ENCODE data around the gene TNFRSF14. TPM values are rescaled to one million over a fixed set of nuclear protein-coding genes. Genes with fewer than 3 reads are reported as not detected.

Gene TNFRSF14
- total and polyA plus RNA-seq, 9 of the 15 experiments (the other 6 are each of a cell fraction or from before 2014, with no cell fraction given): 0.11 to 2.3 (median 0.68) TPM; not detected in 2

- Histone ChIP-seq H3K4me3 (no peak overlapping the region), H3K79me2 (ENCODE audit: control insufficient read depth, insufficient read depth, low read length) (no peaks in the 10 kb centered on the region), H3K27ac (ENCODE audit: extremely low read depth, low read depth, low read length) (no peak overlapping the region), H3K4me1 (replicated peaks in 1 of 2; ENCODE audit: control insufficient read depth in 2 of 2, insufficient read depth in 2 of 2, low read length in 2 of 2) (peaks cover 0 to 46% of the 10 kb centered on the region in 2 experiments; a peak in 2 of 5 replicates), H3K36me3 (ENCODE audit: control insufficient read depth, insufficient read depth, low read length) (no peaks in the 10 kb centered on the region), H3K27me3 (ENCODE audit: control insufficient read depth in 2 of 2, insufficient read depth in 2 of 2, low read length in 2 of 2) (peaks cover 4 to 37% of the 10 kb centered on the region in 2 experiments; a peak in 4 of 5 replicates), H3K9me3 (replicated peaks; ENCODE audit: control insufficient read depth, insufficient read depth, low read depth, low read length) (no peaks in the 10 kb centered on the region; the same call in 1 of the 2 replicates), H3K4me2 (ENCODE audit: insufficient read depth, low read length) (no peak overlapping the region), H3K9me1 (ENCODE audit: control insufficient read depth, insufficient read depth, low read length) (no peaks in the 10 kb centered on the region), H2AFZ (ENCODE audit: low read depth, low read length) (no peak overlapping the region), H4K20me1 (replicated peaks; ENCODE audit: control insufficient read depth, insufficient read depth, low read length) (no peaks in the 10 kb centered on the region; the same call in 1 of the 2 replicates), H3K9ac (ENCODE audit: insufficient read depth in 1 of 2, low read depth in 2 of 2, low read length in 2 of 2) (no peak overlapping the region)
- intact Hi-C loops (cut with micrococcal nuclease) (no loop called here), in situ Hi-C loops (cut with MboI) (no loop called here)
- FAIRE-seq (no peak), DNase-seq (ENCODE audit: extremely low read depth in 1 of 4, low spot score in 3 of 4) (no peak), ATAC-seq (no peak; the same call in 2 of the 3 replicates)
- no TSS peak for BruUV-seq (replicated peaks)
- TF ChIP-seq MCM5 (IDR thresholded peaks at IDR 0.05; ENCODE audit: low read depth): no peak
- peak; percentile 82 for TF ChIP-seq ZNF121 (CRISPR knock-in tag; conservative IDR thresholded peaks at IDR 0.05)
- TF ChIP-seq BCOR (IDR thresholded peaks at IDR 0.05): 0 out of 2 replicates have a peak, but pooled peaks have one; percentile 29
- POLR2A ChIA-PET: interaction anchor here (0.6 to 1.9 kb wide), 3 partner anchors 16 to 233 kb away, joined by 3 to 9 read pairs (median 3); partner anchors contain the start of gene PRXL2B
- 10% methylated on average over 21 of the region's 21 CpGs for WGBS (ENCODE audit: insufficient coverage, low coverage, missing lambda C conversion rate)
- CTCF ChIA-PET (ENCODE audit: low intra/inter-chr PET ratio): no interaction called here
These were observed 54.1 kb downstream of the TNFRSF14 start for GRCh38 chr1:2610036-2610959.

GRCh38 chr1:2611031-2611501, 54.9 kb downstream of the TNFRSF14 start:
- H4K20me1 ChIP-seq (replicated peaks; ENCODE audit: control insufficient read depth, insufficient read depth, low read length): no peaks in the 10 kb centered on the region; the same call in 1 of the 2 replicates
- no peaks in the 10 kb centered on the region for H3K36me3 ChIP-seq (ENCODE audit: control insufficient read depth, insufficient read depth, low read length)
- peak; percentile 75 to 97 (median 96) for DNase-seq (ENCODE audit: extremely low read depth in 1 of 4, low spot score in 3 of 4)
- H3K79me2 ChIP-seq (ENCODE audit: control insufficient read depth, insufficient read depth, low read length): no peaks in the 10 kb centered on the region
- peak overlapping the region; percentile 11 for H3K4me3 ChIP-seq
- no TSS peak for BruUV-seq (replicated peaks)
- ChIA-PET POLR2A (interaction anchor here (1.9 kb wide), 1 partner anchor 25 kb away, joined by 9 read pairs; the partner anchor contains the start of gene PRXL2B), CTCF (ENCODE audit: low intra/inter-chr PET ratio) (no interaction called here)
- peak overlapping the region in 1 of 2 experiments; percentile 78; a peak in 1 of 4 replicates for H3K9ac ChIP-seq (ENCODE audit: insufficient read depth in 1 of 2, low read depth in 2 of 2, low read length in 2 of 2)
- peak overlapping the region; percentile 42 for H3K4me2 ChIP-seq (ENCODE audit: insufficient read depth, low read length)
- peak overlapping the region; percentile 67; the same call in 1 of the 2 replicates for H2AFZ ChIP-seq (ENCODE audit: low read depth, low read length)
- H3K27ac ChIP-seq (ENCODE audit: extremely low read depth, low read depth, low read length): no peak overlapping the region
- in situ Hi-C loops (cut with MboI) (no loop called here), intact Hi-C loops (cut with micrococcal nuclease) (no loop called here)
- WGBS (ENCODE audit: insufficient coverage, low coverage, missing lambda C conversion rate): 2% methylated on average over 22 of the region's 24 CpGs
- H3K9me3 ChIP-seq (replicated peaks; ENCODE audit: control insufficient read depth, insufficient read depth, low read depth, low read length): no peaks in the 10 kb centered on the region; the same call in 1 of the 2 replicates
- peaks cover 0 to 46% of the 10 kb centered on the region in 2 experiments; a peak in 2 of 5 replicates for H3K4me1 ChIP-seq (replicated peaks in 1 of 2; ENCODE audit: control insufficient read depth in 2 of 2, insufficient read depth in 2 of 2, low read length in 2 of 2)
- FAIRE-seq: peak; percentile 73
- H3K27me3 ChIP-seq (ENCODE audit: control insufficient read depth in 2 of 2, insufficient read depth in 2 of 2, low read length in 2 of 2): peaks cover 3 to 32% of the 10 kb centered on the region in 2 experiments; a peak in 4 of 5 replicates
- no peaks in the 10 kb centered on the region for H3K9me1 ChIP-seq (ENCODE audit: control insufficient read depth, insufficient read depth, low read length)
- ATAC-seq: peak; percentile 97
- TF ChIP-seq ZNF778 (CRISPR knock-in tag; IDR thresholded peaks at IDR 0.05): no peak
- no peak for TF ChIP-seq MED1 (CRISPR knock-in tag; IDR thresholded peaks at IDR 0.05; ENCODE audit: borderline replicate concordance)
- TF ChIP-seq ATF1 (CRISPR knock-in tag; IDR thresholded peaks at IDR 0.05): no peak
- TF ChIP-seq ATF1 (tag; IDR thresholded peaks at IDR 0.05): peak; percentile 43
- peak; percentile 70 for TF ChIP-seq NEUROD1 (IDR thresholded peaks at IDR 0.05; ENCODE audit: borderline replicate concordance, low read depth, low read length, partially characterized antibody)
- TF ChIP-seq SP1 (CRISPR knock-in tag; IDR thresholded peaks at IDR 0.05): peak; percentile 64; the same call in 1 of the 2 replicates
- TF ChIP-seq TOE1 (IDR thresholded peaks at IDR 0.05; ENCODE audit: borderline replicate concordance): peak; percentile 44; the same call in 1 of the 2 replicates
- TF ChIP-seq TOE1 (CRISPR knock-in tag; IDR thresholded peaks at IDR 0.05; ENCODE audit: borderline replicate concordance, low read depth): no peak
- TF ChIP-seq RB1 (IDR thresholded peaks at IDR 0.05; ENCODE audit: low read depth): peak; percentile 23; the same call in 1 of the 2 replicates
- TF ChIP-seq, protein P1, sequence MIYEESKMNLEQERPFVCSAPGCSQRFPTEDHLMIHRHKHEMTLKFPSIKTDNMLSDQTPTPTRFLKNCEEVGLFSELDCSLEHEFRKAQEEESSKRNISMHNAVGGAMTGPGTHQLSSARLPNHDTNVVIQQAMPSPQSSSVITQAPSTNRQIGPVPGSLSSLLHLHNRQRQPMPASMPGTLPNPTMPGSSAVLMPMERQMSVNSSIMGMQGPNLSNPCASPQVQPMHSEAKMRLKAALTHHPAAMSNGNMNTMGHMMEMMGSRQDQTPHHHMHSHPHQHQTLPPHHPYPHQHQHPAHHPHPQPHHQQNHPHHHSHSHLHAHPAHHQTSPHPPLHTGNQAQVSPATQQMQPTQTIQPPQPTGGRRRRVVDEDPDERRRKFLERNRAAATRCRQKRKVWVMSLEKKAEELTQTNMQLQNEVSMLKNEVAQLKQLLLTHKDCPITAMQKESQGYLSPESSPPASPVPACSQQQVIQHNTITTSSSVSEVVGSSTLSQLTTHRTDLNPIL (CRISPR knock-in tag; IDR thresholded peaks at IDR 0.05): no peak
